ENCODE data around the gene SYPL1.

Gene SYPL1

GRCh38 chr7:106101726-106102125, 10.4 kb downstream of the SYPL1 start:
- no peaks in the 10 kb centered on the region for H3K36me3 ChIP-seq (ENCODE audit: control insufficient read depth, insufficient read depth, low read length)
- H3K9me3 ChIP-seq (ENCODE audit: control insufficient read depth, low read length) = no peaks in the 10 kb centered on the region
- no peak overlapping the region for H3K9ac ChIP-seq (ENCODE audit: low read length)
- no peaks in the 10 kb centered on the region for H3K27me3 ChIP-seq (ENCODE audit: control insufficient read depth, insufficient read depth, low read length)
- peaks cover 8% of the 10 kb centered on the region for H3K4me1 ChIP-seq (ENCODE audit: control insufficient read depth, insufficient read depth, low read length)
- no peak overlapping the region for H3K4me3 ChIP-seq (ENCODE audit: low read length)

- no peaks in the 10 kb centered on the region for H3K36me3 ChIP-seq (ENCODE audit: control insufficient read depth, insufficient read depth, low read length)
- peaks cover 8% of the 10 kb centered on the region for H3K4me1 ChIP-seq (ENCODE audit: control insufficient read depth, insufficient read depth, low read length)
- H3K4me3 ChIP-seq (ENCODE audit: low read length) = no peak overlapping the region
- no peaks in the 10 kb centered on the region for H3K9me3 ChIP-seq (ENCODE audit: control insufficient read depth, low read length)
- H3K9ac ChIP-seq (ENCODE audit: low read length) = no peak overlapping the region
- no peaks in the 10 kb centered on the region for H3K27me3 ChIP-seq (ENCODE audit: control insufficient read depth, insufficient read depth, low read length)
These were observed 11.1 kb downstream of the SYPL1 start for GRCh38 chr7:106100863-106101629.

GRCh38 chr7:106099539-106099938, 12.6 kb downstream of the SYPL1 start:
- Histone ChIP-seq H3K4me3 (ENCODE audit: low read length) (no peak overlapping the region), H3K27me3 (ENCODE audit: control insufficient read depth, insufficient read depth, low read length) (no peaks in the 10 kb centered on the region), H3K36me3 (ENCODE audit: control insufficient read depth, insufficient read depth, low read length) (no peaks in the 10 kb centered on the region), H3K9me3 (ENCODE audit: control insufficient read depth, low read length) (no peaks in the 10 kb centered on the region), H3K9ac (ENCODE audit: low read length) (no peak overlapping the region), H3K4me1 (ENCODE audit: control insufficient read depth, insufficient read depth, low read length) (peaks cover 8% of the 10 kb centered on the region)

- Histone ChIP-seq H3K9me3 (ENCODE audit: control insufficient read depth, low read length) (no peaks in the 10 kb centered on the region), H3K27me3 (ENCODE audit: control insufficient read depth, insufficient read depth, low read length) (no peaks in the 10 kb centered on the region), H3K36me3 (ENCODE audit: control insufficient read depth, insufficient read depth, low read length) (no peaks in the 10 kb centered on the region), H3K4me1 (ENCODE audit: control insufficient read depth, insufficient read depth, low read length) (peaks cover 8% of the 10 kb centered on the region), H3K4me3 (ENCODE audit: low read length) (no peak overlapping the region), H3K9ac (ENCODE audit: low read length) (no peak overlapping the region)
These were observed 13.2 kb downstream of the SYPL1 start for GRCh38 chr7:106098889-106099288.

GRCh38 chr7:106095634-106096033, 16.5 kb downstream of the SYPL1 start:
- no peak overlapping the region for H3K9ac ChIP-seq (ENCODE audit: low read length)
- no peak overlapping the region for H3K4me3 ChIP-seq (ENCODE audit: low read length)
- no peaks in the 10 kb centered on the region for H3K27me3 ChIP-seq (ENCODE audit: control insufficient read depth, insufficient read depth, low read length)
- peaks cover under 1% of the 10 kb centered on the region for H3K4me1 ChIP-seq (ENCODE audit: control insufficient read depth, insufficient read depth, low read length)
- no peaks in the 10 kb centered on the region for H3K36me3 ChIP-seq (ENCODE audit: control insufficient read depth, insufficient read depth, low read length)
- no peaks in the 10 kb centered on the region for H3K9me3 ChIP-seq (ENCODE audit: control insufficient read depth, low read length)

- Histone ChIP-seq H3K36me3 (ENCODE audit: control insufficient read depth, insufficient read depth, low read length) (no peaks in the 10 kb centered on the region), H3K9ac (ENCODE audit: low read length) (no peak overlapping the region), H3K4me3 (ENCODE audit: low read length) (no peak overlapping the region), H3K27me3 (ENCODE audit: control insufficient read depth, insufficient read depth, low read length) (no peaks in the 10 kb centered on the region), H3K9me3 (ENCODE audit: control insufficient read depth, low read length) (no peaks in the 10 kb centered on the region), H3K4me1 (ENCODE audit: control insufficient read depth, insufficient read depth, low read length) (no peaks in the 10 kb centered on the region)
These were observed 17.3 kb downstream of the SYPL1 start for GRCh38 chr7:106094780-106095179.

- Histone ChIP-seq H3K4me3 (ENCODE audit: low read length) (no peak overlapping the region), H3K27me3 (ENCODE audit: control insufficient read depth, insufficient read depth, low read length) (no peaks in the 10 kb centered on the region), H3K4me1 (ENCODE audit: control insufficient read depth, insufficient read depth, low read length) (no peaks in the 10 kb centered on the region), H3K9ac (ENCODE audit: low read length) (no peak overlapping the region), H3K36me3 (ENCODE audit: control insufficient read depth, insufficient read depth, low read length) (no peaks in the 10 kb centered on the region), H3K9me3 (ENCODE audit: control insufficient read depth, low read length) (no peaks in the 10 kb centered on the region)
These were observed 19.9 kb downstream of the SYPL1 start for GRCh38 chr7:106092204-106092603.

- no peak overlapping the region for H3K9ac ChIP-seq (ENCODE audit: low read length)
- H3K4me1 ChIP-seq (ENCODE audit: control insufficient read depth, insufficient read depth, low read length) = no peaks in the 10 kb centered on the region
- H3K36me3 ChIP-seq (ENCODE audit: control insufficient read depth, insufficient read depth, low read length) = no peaks in the 10 kb centered on the region
- no peak overlapping the region for H3K4me3 ChIP-seq (ENCODE audit: low read length)
- H3K9me3 ChIP-seq (ENCODE audit: control insufficient read depth, low read length) = no peaks in the 10 kb centered on the region
- no peaks in the 10 kb centered on the region for H3K27me3 ChIP-seq (ENCODE audit: control insufficient read depth, insufficient read depth, low read length)
These were observed 22.5 kb downstream of the SYPL1 start for GRCh38 chr7:106089647-106090046.

- Histone ChIP-seq H3K27me3 (ENCODE audit: control insufficient read depth, insufficient read depth, low read length) (no peaks in the 10 kb centered on the region), H3K9me3 (ENCODE audit: control insufficient read depth, low read length) (no peaks in the 10 kb centered on the region), H3K4me3 (ENCODE audit: low read length) (no peak overlapping the region), H3K9ac (ENCODE audit: low read length) (no peak overlapping the region), H3K36me3 (ENCODE audit: control insufficient read depth, insufficient read depth, low read length) (no peaks in the 10 kb centered on the region), H3K4me1 (ENCODE audit: control insufficient read depth, insufficient read depth, low read length) (no peaks in the 10 kb centered on the region)
These were observed 24.1 kb downstream of the SYPL1 start for GRCh38 chr7:106088014-106088413.

- no peak overlapping the region for H3K4me3 ChIP-seq (ENCODE audit: low read length)
- H3K36me3 ChIP-seq (ENCODE audit: control insufficient read depth, insufficient read depth, low read length) = no peaks in the 10 kb centered on the region
- H3K27me3 ChIP-seq (ENCODE audit: control insufficient read depth, insufficient read depth, low read length) = no peaks in the 10 kb centered on the region
- H3K4me1 ChIP-seq (ENCODE audit: control insufficient read depth, insufficient read depth, low read length) = no peaks in the 10 kb centered on the region
- no peaks in the 10 kb centered on the region for H3K9me3 ChIP-seq (ENCODE audit: control insufficient read depth, low read length)
- no peak overlapping the region for H3K9ac ChIP-seq (ENCODE audit: low read length)
These were observed 26.1 kb downstream of the SYPL1 start for GRCh38 chr7:106086062-106086461.

- H3K9me3 ChIP-seq (ENCODE audit: control insufficient read depth, low read length) = no peaks in the 10 kb centered on the region
- no peak overlapping the region for H3K4me3 ChIP-seq (ENCODE audit: low read length)
- no peaks in the 10 kb centered on the region for H3K27me3 ChIP-seq (ENCODE audit: control insufficient read depth, insufficient read depth, low read length)
- no peaks in the 10 kb centered on the region for H3K4me1 ChIP-seq (ENCODE audit: control insufficient read depth, insufficient read depth, low read length)
- no peak overlapping the region for H3K9ac ChIP-seq (ENCODE audit: low read length)
- no peaks in the 10 kb centered on the region for H3K36me3 ChIP-seq (ENCODE audit: control insufficient read depth, insufficient read depth, low read length)
These were observed 27.1 kb downstream of the SYPL1 start for GRCh38 chr7:106085015-106085414.

- Histone ChIP-seq H3K4me1 (ENCODE audit: control insufficient read depth, insufficient read depth, low read length) (no peaks in the 10 kb centered on the region), H3K9ac (ENCODE audit: low read length) (no peak overlapping the region), H3K9me3 (ENCODE audit: control insufficient read depth, low read length) (no peaks in the 10 kb centered on the region), H3K36me3 (ENCODE audit: control insufficient read depth, insufficient read depth, low read length) (no peaks in the 10 kb centered on the region), H3K27me3 (ENCODE audit: control insufficient read depth, insufficient read depth, low read length) (no peaks in the 10 kb centered on the region), H3K4me3 (ENCODE audit: low read length) (no peak overlapping the region)
These were observed 28.4 kb downstream of the SYPL1 start for GRCh38 chr7:106083717-106084116.
